Heart left ventricle (tissue), 16 donors: ENCODE results near the gene CD47. TPM values are rescaled to one million over a fixed set of nuclear protein-coding genes. Genes with fewer than 3 reads are reported as not detected.

Source experiments
- ATAC-seq, 4 donors: fragments of 200-7000 bp; cut with Tn5 transposase; one replicate each; pipeline ENCODE4 v1.9.1; 2020 to 2022; ENCODE audit warnings: moderate library complexity in 4 of 4, mild to moderate bottlenecking in 3 of 4, moderate number of reproducible peaks in 1 of 4
- DNase-seq, 5 donors: peaks; one replicate each; pipeline ENCODE4 v3.0.0-alpha.2; 2020
- H3K27ac ChIP-seq, 12 donors: fragments of 200-600 bp; sonication (generic) in 4 of 12; one replicate each; pipeline versions ENCODE4 v1.5.0 to v1.8.0; 2016 to 2022; ENCODE audit warnings: mild to moderate bottlenecking in 2 of 12
- H3K27me3 ChIP-seq, 9 donors: fragments of 200-600 bp; sonication (generic) in 2 of 9; one replicate each; pipeline versions ENCODE4 v1.5.1 to v1.8.0; 2016 to 2022; ENCODE audit warnings: mild to moderate bottlenecking in 3 of 9
- H3K36me3 ChIP-seq, 9 donors: fragments of 200-600 bp; sonication (generic) in 2 of 9; one replicate each; pipeline versions ENCODE4 v1.5.0 to v1.8.0; 2018 to 2022; ENCODE audit warnings: mild to moderate bottlenecking in 2 of 9
- H3K4me1 ChIP-seq, 12 donors: fragments of 200-600 bp; sonication (generic) in 4 of 12; one replicate each; pipeline versions ENCODE4 v1.5.0 to v1.8.0; 2016 to 2022; ENCODE audit warnings: mild to moderate bottlenecking in 3 of 12
- H3K4me3 ChIP-seq, 12 donors: fragments of 200-600 bp; sonication (generic) in 4 of 12; one replicate each; pipeline versions ENCODE4 v1.5.0 to v1.8.0; 2017 to 2022; ENCODE audit warnings: mild to moderate bottlenecking in 9 of 12, moderate library complexity in 4 of 12
- H3K9me3 ChIP-seq, 12 donors: fragments of 200-600 bp; sonication (generic) in 4 of 12; one replicate each; pipeline versions ENCODE4 v1.5.0 to v1.8.0; 2016 to 2022; ENCODE audit warnings: mild to moderate bottlenecking in 1 of 12
- POLR2A ChIP-seq, 2 donors: fragments of 450-650 bp; IDR thresholded peaks; one replicate each; pipeline ENCODE4 v1.6.1; 2017; ENCODE audit warnings: antibody characterized with exemption in 2 of 2, mild to moderate bottlenecking in 2 of 2, moderate library complexity in 2 of 2
- WGBS, 4 donors: extraction: QIAGEN DNeasy Blood & Tissue Kit in 2 of 4; methylation state at CpG; one replicate each; pipeline versions ENCODE4 v1.1.5 to v1.1.7; 2013 to 2018; 5-methylcytosine and 5-hydroxymethylcytosine counted together
- intact Hi-C, 10 donors: fragments of 100-400 bp; cut with DNase I; formaldehyde crosslinking; loops; one replicate each; pipeline versions ENCODE4 v1.11.1 to v1.14.2; 2022
- polyA plus RNA-seq, 2 donors: library from polyadenylated mRNA; stranded (reverse); fragments of 200-250 nt; gene quantifications; one replicate each; pipeline ENCODE4 v1.2.3, GENCODE V29; 2013
- total RNA-seq, 9 donors: library from RNA; depleted of rRNA in 2 of 9; stranded (reverse); fragments of >200 nt in 2 of 9; fragmentation: NEBNext Ultra II Directional in 3 of 9; extraction: Animal tissue kit (Norgen Biotek cat#: 25700) in 3 of 9; gene quantifications; one replicate each; pipeline versions ENCODE4 v1.1.0 to v1.2.4, GENCODE V29; 2016 to 2023
- TF ChIP-seq, protein P1 (sequence below), 12 donors: fragments of 200-600 bp; sonication (generic) in 4 of 12; IDR thresholded peaks; one replicate each; pipeline versions ENCODE4 v1.5.0 to v1.8.0; 2018 to 2022; ENCODE audit warnings: antibody characterized with exemption in 12 of 12, mild to moderate bottlenecking in 5 of 12
- donor health status: ischemic (EF 13 %, LVEDD 7.1; RV severe dilation, severe dysfunction).
- donor health status: healthy with polysubstance abuse.
- donor health status: DM: no; HTN: yes; CAD: no.
- donor health status: DM: no; HTN: no; CAD: no.
- donor health status: ischemic (EF 25% LVEDD 6.9; RV normal size, moderate dysfunction).
- donor health status: ischemic (EF 25% LVEDD 5.7; RV mildly dilated, moderate dysfunction).
- donor health status: healthy.
- donor health status: DM: yes; HTN: yes; CAD: no.
- donor health status: ischemic (EF 35%, LVEDD 5.7; RV mildly dilated, moderate dysfunction).
- donor health status: nonischemic (EF 11% LVEDD 7.7; RV severe dilation, severe dysfunction).
- donor health status: DM: yes; HTN: yes; CAD: no.
- donor health status: PGD.
- donor health status: ischemic (EF 29% LVEDD 5.4; RV normal size, mild dysfunction).
- donor health status: nonischemic (EF 23%, LVEDD 6.1; RV moderate dilation, normal function).

CD47 gene
- total and polyA plus RNA-seq, 11 donors: 27.7 to 80.6 (median 42.4) TPM

DNA sequence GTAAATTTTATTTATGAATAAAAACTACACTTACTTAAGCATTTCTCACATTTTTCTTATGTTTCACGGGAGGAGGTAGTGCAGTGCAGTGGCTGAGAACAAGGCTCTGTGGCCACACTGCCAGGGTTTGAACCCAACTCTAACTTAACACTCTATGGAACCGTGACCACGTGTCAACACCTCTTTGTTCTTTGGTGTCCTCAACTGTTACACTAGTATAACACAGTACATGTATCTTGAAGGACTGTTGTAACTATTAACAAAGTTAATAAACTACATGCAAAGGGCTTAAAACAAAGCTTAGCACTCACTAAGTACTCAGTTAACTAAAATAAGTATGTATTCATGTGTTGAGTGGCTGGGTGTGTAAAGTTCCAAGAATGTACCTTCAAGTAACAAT lies 19.5 kb downstream of the CD47 start:
- ATAC-seq (no peak), DNase-seq (no peak)
- WGBS, 4 donors: 88 to 92% (median 89%) methylated on average over 3 of the region's 3 CpGs
- intact Hi-C loops: no loop called here
- TF ChIP-seq, protein P1, sequence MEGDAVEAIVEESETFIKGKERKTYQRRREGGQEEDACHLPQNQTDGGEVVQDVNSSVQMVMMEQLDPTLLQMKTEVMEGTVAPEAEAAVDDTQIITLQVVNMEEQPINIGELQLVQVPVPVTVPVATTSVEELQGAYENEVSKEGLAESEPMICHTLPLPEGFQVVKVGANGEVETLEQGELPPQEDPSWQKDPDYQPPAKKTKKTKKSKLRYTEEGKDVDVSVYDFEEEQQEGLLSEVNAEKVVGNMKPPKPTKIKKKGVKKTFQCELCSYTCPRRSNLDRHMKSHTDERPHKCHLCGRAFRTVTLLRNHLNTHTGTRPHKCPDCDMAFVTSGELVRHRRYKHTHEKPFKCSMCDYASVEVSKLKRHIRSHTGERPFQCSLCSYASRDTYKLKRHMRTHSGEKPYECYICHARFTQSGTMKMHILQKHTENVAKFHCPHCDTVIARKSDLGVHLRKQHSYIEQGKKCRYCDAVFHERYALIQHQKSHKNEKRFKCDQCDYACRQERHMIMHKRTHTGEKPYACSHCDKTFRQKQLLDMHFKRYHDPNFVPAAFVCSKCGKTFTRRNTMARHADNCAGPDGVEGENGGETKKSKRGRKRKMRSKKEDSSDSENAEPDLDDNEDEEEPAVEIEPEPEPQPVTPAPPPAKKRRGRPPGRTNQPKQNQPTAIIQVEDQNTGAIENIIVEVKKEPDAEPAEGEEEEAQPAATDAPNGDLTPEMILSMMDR (IDR thresholded peaks at IDR 0.05): no peak
- TF ChIP-seq POLR2A (IDR thresholded peaks at IDR 0.05): no peak
- Histone ChIP-seq H3K36me3 (peaks cover 0 to 52% (median 32%) of the 10 kb centered on the region in 9 donors), H3K9me3 (no peaks in the 10 kb centered on the region), H3K4me1 (peaks cover 0 to 43% (median 0%) of the 10 kb centered on the region in 12 donors), H3K27ac (no peak overlapping the region), H3K4me3 (no peak overlapping the region), H3K27me3 (no peaks in the 10 kb centered on the region)

DNA sequence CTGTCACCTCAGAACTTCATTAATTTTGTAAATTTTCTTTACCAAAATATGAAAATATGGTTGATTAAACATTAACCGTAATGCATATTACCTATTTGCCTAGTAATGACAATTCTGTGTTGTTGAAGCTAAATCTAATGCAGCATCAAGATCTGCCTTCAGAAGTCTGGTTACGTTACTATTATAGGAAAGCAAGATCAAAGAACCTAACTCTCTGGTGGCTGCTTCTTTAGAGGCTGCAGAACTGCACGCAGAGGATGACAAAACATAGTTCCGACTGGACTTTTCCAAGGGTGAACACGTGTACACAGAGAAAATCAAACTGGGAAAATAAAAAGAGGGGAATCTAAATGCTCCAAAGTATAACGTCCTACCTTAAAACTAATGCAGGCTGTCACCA lies 20.5 kb downstream of the CD47 start:
- H3K27me3 ChIP-seq: no peaks in the 10 kb centered on the region
- ATAC-seq (no peak), DNase-seq (no peak)
- no peak overlapping the region for H3K27ac ChIP-seq
- peaks cover 0 to 37% (median 0%) of the 10 kb centered on the region in 12 donors for H3K4me1 ChIP-seq
- H3K4me3 ChIP-seq: no peak overlapping the region
- intact Hi-C loops: no loop called here
- TF ChIP-seq, protein P1 (IDR thresholded peaks at IDR 0.05): no peak
- no peak for TF ChIP-seq POLR2A (IDR thresholded peaks at IDR 0.05)
- no peaks in the 10 kb centered on the region for H3K9me3 ChIP-seq
- WGBS, 4 donors: 73 to 77% (median 76%) methylated on average over 6 of the region's 6 CpGs
- peaks cover 0 to 58% (median 33%) of the 10 kb centered on the region in 9 donors for H3K36me3 ChIP-seq

DNA sequence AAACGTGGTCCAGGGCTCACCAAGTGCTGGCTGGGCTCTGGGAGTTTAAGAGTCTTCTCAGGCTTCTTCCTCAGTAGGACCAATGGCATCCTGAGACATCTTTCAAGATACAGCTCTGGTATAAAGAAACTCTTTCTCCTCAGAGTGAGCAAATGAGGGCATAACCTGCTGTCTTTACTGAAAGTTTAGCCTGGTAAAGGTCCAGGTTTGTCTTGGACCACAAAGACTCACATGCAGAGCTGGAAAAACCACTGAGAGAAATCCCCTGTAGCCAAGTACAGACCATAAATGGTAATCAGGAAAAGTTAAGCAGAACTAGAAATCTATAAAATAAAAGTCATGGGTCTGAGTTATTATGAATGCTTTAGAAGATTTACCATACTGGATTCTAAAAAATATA lies 23.1 kb downstream of the CD47 start:
- ATAC-seq: no peak
- H3K27me3 ChIP-seq: no peaks in the 10 kb centered on the region
- no peak overlapping the region for H3K27ac ChIP-seq
- DNase-seq: no peak
- H3K36me3 ChIP-seq: peaks cover 0 to 58% (median 42%) of the 10 kb centered on the region in 9 donors
- 25 to 43% (median 33%) methylated on average over 1 of the region's 1 CpG for WGBS, 4 donors
- H3K4me3 ChIP-seq: no peak overlapping the region
- H3K4me1 ChIP-seq: peaks cover 0 to 52% (median 4%) of the 10 kb centered on the region in 12 donors
- intact Hi-C loops: loop anchor here in 1 of 10 donors (10.0 kb wide), 1 partner anchor 57 kb away; no protein-coding TSS in a partner anchor
- H3K9me3 ChIP-seq: no peaks in the 10 kb centered on the region
- TF ChIP-seq, protein P1 (IDR thresholded peaks at IDR 0.05): no peak
- TF ChIP-seq POLR2A (IDR thresholded peaks at IDR 0.05): no peak

DNA sequence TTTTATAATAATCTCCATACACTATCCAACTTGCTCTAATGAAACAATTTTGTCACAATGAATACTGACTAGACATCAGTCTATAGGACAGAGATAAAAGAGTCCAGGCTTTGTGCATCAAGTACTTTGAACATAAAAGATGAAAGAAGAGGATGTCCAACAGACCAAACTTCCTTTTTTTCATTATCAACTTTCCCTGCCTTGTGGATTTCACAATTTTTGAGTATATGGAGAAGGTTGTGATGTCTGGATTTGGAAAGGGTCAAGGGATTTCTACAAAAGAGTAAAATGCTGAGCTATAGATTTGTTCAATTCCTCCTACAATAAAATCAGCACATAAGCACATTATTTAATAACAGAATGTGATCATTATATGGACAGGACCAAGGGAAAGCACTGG lies 25.7 kb downstream of the CD47 start:
- no peak for DNase-seq
- no peak for TF ChIP-seq POLR2A (IDR thresholded peaks at IDR 0.05)
- TF ChIP-seq, protein P1 (IDR thresholded peaks at IDR 0.05): no peak

More for the DNA sequence above, 25.7 kb downstream of the CD47 start:
- H3K9me3 ChIP-seq: no peaks in the 10 kb centered on the region
- intact Hi-C loops: loop anchor here in 1 of 10 donors (10.0 kb wide), 1 partner anchor 60 kb away; no protein-coding TSS in a partner anchor
- no peak overlapping the region for H3K4me3 ChIP-seq
- H3K36me3 ChIP-seq: peaks cover 0 to 66% (median 33%) of the 10 kb centered on the region in 9 donors
- peaks cover 0 to 53% (median 7%) of the 10 kb centered on the region in 12 donors for H3K4me1 ChIP-seq
- ATAC-seq: no peak
- H3K27me3 ChIP-seq: no peaks in the 10 kb centered on the region
- no peak overlapping the region for H3K27ac ChIP-seq
